ENCODE results near the gene ZNF532.

Gene ZNF532

GRCh38 chr18:58937071-58937886, 72.6 kb downstream of the ZNF532 start:
- no peak for DNase-seq (ENCODE audit: low read depth)

GRCh38 chr18:58937887-58938267, 73.2 kb downstream of the ZNF532 start:
- DNase-seq (ENCODE audit: low read depth): no peak

GRCh38 chr18:58941426-58942099, 76.9 kb downstream of the ZNF532 start:
- DNase-seq (ENCODE audit: low read depth): no peak

- DNase-seq (ENCODE audit: low read depth): no peak
Observed at GRCh38 chr18:58943896-58944295, 79.2 kb downstream of the ZNF532 start.

DNA sequence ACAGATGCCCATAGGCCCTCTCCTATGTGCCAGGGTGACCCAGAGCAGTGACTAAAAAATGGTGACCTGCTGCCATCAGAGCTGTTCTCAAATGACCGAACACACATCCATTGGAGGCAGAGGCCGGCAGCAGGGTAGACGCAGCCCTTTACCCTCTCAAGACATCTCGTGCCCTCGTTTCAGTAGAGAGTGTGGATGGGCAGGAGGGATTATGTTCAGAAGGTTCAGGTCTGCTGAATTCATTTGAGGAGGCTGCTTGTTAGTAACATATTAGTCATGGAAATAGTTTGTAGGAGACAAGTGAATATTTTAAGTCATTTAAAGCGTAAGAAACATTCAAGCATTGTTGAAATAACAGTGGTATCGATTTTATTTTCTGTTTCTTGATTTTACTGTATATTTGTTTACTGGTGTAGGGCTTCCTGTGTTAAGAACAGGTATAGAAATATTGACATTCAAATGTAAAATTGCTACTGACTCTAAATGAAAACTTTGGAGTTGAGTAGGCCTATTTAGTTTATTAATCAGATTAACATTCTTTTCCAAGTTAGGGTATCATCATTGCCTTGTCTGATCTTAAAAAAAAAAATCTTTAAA, 82.6 kb downstream of the ZNF532 start:
- no peak for DNase-seq (ENCODE audit: low read depth)

DNA sequence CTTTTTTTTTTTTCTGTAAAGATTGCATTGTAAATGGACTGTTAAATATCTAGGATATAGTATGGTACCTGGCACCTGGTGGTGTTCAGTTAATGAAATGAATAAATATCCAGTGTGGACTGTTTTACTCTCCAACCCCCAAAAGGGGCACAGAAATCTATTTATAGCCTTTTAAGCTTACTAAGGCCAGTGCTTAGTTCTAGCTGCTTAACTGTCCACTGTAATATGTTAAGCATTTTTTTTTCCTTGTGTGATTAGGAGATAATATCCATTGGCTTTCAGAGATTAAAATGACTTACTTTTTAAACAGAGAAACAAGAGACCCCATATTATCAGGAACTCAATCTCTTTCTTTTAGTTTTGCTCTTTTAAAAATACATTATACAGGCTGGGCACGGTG, 84.4 kb downstream of the ZNF532 start:
- DNase-seq (ENCODE audit: low read depth): no peak

- DNase-seq (ENCODE audit: low read depth): no peak
Observed at GRCh38 chr18:58951986-58952702, 87.5 kb downstream of the ZNF532 start.

DNA sequence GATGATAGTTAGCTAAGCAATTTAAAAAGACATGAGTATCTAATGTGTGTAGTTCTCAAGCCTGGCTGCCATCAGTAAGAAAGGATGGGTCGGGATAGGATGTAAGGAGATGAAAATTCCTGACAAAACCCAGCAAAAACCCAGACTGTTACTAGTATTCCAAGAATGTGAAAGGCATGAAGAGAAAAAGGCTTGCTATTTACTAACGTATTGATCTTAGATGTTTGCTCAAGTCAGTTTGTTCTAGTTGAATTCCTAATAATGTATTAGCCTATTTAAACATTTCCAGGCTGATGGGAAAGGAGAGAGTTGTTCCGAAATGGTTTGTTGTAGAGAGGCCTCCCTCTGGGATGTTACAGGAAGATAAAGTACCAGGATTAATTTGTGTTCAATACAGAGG, 88.2 kb downstream of the ZNF532 start:
- DNase-seq (ENCODE audit: low read depth): no peak

DNA sequence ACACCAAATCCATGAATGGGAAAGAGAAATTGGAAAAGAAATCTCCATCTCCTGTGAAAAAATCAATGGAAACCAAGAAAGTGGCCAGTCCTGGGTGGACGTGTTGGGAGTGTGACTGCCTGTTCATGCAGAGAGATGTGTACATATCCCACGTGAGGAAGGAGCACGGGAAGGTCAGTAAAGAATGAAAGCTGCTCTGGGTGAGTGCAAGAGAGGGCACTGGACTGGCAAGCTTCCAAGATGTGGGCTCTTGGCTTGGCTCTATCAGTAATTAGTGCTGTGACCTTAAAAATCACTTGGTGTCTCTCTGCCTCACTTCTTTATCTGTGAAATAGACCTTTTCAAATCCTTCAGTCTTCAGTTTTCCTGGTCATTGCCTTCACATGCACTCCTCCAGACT, 89.0 kb downstream of the ZNF532 start:
- no peak for DNase-seq (ENCODE audit: low read depth)

GRCh38 chr18:58955001-58955400, 90.3 kb downstream of the ZNF532 start:
- no peak for DNase-seq (ENCODE audit: low read depth)

- no peak for DNase-seq (ENCODE audit: low read depth)
Observed at GRCh38 chr18:58955738-58956137, 91.1 kb downstream of the ZNF532 start.

DNA sequence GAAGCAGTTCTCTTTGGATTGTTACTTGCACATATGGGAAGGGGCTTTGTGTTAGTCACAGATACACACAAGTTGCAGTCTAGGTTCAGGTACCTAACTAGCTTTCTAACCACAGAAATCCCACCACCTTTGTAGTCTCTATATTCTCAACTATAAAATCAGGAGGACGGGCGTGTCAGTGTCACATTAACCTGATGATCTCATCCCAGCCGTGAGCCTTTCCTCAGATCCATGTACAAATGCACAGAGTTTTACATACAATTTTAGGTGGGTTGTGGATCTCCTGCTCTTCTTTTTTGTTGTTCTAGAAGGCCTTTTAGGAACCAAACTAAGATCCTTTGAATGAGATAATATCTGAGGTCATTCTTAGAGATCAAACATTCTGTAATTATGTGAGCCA, 94.0 kb downstream of the ZNF532 start:
- no peak for DNase-seq (ENCODE audit: low read depth)

GRCh38 chr18:58960508-58960907, 95.8 kb downstream of the ZNF532 start:
- no peak for DNase-seq (ENCODE audit: low read depth)

- no peak for DNase-seq (ENCODE audit: low read depth)
Observed at GRCh38 chr18:58960946-58961722, 96.5 kb downstream of the ZNF532 start.

DNA sequence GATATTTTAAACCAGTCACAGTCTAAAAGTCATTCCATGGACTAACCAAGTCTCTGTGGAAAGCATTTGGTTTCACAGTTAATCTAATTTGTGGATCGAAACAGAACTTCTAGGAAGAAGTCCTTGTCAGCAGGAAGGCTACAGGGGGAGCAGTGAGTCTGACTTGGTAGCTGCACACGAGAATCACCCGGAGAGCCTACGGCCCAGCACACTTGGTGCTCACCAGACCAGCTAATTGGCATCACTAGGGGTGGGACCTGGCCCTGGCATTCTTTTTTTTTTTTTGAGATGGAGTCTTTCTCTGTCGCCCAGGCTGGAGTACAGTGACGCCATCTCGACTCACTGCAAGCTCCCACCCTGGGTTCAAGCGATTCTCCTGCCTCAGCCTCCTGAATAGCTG, 97.7 kb downstream of the ZNF532 start:
- no peak for DNase-seq (ENCODE audit: low read depth)

DNA sequence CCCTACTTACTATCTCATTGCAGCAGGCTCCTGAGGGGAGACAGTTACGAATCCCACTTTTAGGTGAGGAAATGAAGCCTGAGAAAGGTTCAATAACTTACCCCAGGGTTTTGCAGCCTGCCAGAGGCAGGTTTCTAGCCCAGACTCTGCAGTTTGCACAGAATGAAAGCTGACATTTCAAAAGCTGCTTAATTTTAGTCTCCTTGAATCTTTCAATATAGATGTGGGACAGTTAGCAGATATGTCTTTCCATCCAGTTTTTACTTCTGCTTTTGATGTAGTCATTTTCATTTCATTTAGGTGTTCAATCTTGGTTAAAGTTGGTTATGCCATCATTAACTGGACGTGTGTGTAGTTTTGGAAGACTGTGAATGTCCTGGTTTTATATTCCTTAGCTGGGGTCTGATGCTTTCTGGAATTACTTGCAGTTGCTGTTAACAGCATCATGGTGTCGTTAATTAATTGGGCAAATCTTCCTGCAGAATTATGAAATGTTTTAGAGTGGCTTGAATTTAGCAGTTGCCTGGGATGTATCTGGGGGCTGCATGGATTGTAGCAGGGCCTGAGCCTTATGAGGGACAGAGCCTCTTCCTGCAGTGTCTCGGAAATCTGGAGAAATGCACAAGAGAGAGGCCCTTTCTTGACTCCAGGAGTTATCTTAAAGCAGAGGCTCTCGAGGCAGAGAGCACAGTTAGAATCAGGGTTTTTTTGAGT, 100.8 kb downstream of the ZNF532 start:
- no peak for DNase-seq (ENCODE audit: low read depth)

DNA sequence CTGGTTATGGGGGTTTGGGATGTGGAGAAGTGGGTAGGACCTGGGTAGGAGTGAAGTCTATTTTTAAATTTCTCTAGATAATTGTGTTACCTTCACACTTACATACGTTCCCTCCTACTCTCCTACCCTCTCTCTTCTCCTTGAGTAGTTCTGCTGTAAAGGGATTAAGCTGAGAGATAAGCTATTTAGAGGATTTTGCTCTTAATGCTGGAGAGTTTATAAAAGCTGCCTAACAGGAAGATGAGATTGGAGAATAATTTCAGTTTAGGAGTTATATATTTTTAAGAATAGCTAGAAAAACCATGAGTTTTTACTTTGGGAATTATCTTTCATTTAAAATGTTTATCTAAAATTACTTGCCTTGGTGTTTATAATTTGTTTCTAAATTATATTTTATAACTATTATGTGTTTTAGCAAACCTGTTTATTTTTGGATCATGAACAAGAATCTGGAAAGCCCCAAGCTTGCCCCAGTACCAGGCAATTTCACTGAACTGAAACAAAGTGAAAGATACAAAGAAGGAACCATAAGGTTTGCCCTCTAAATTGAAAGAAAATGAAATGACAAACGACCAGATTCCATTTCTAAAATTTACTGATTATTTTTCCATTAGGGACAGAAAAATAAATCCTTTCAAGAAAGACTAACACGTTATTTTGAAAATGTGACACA, 101.5 kb downstream of the ZNF532 start:
- DNase-seq (ENCODE audit: low read depth): no peak

- no peak for DNase-seq (ENCODE audit: low read depth)
Observed at GRCh38 chr18:58966704-58967103, 102.0 kb downstream of the ZNF532 start.

DNA sequence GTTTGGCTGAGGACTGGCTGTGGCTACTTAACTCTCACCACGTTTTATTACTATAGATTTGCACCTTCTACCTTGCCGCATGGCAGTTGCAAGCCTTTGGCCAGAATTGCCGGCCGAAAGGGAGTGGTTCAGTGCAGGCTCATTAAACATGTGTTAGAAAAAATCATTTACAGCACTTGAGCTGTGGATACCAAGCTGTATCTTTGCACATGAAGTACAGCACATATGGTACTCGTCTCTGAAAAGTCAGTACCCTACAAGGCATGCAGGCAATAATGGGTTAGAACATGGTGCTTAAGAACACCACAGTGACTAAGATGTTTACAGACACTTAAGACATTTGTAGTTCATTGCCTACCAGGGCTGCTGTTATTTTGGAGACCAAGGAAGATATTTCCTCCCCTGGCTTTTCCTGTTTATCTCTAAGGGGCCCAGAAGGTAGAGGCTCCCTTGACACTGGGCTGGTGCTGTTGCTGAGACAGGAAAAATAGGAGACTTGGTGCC, 103.1 kb downstream of the ZNF532 start:
- DNase-seq (ENCODE audit: low read depth): no peak
